Measurements from ENCODE around the gene IRF4.

- TF ChIP-seq CTCF (conservative IDR thresholded peaks at IDR 0.05; ENCODE audit: low read depth, low read length) = no peak
- no peak for TF ChIP-seq EZH2 (IDR thresholded peaks at IDR 0.05; ENCODE audit: low read length, unreplicated experiment)
These were observed 44.9 kb downstream of the IRF4 start for GRCh38 chr6:436308-437036.
